NB4 (cell line): ENCODE measurements around the gene C10orf95.

ENCODE experiments used
- DNase-seq: peaks from one replicate; pipeline ENCODE4 v3.0.0; 2010; ENCODE audit warnings: low read depth
- H3K4me3 ChIP-seq: one replicate; pipeline ENCODE4 v1.5.1; 2011; ENCODE audit warnings: mild to moderate bottlenecking, low read depth, low read length, moderate library complexity
- CTCF ChIP-seq: IDR thresholded peaks from one replicate; pipeline ENCODE4 v1.5.1; 2012; ENCODE audit warnings: low read depth, low read length
- MAX ChIP-seq: IDR thresholded peaks from 2 replicates; pipeline ENCODE4 v1.6.1; 2011; ENCODE audit warnings: low read depth, low read length
- MYC ChIP-seq: IDR thresholded peaks from 2 replicates; pipeline ENCODE4 v1.6.1; 2011; ENCODE audit warnings: low read depth, low read length
- POLR2A ChIP-seq: IDR thresholded peaks from 2 replicates; pipeline ENCODE4 v1.6.1; 2011; ENCODE audit warnings: mild to moderate bottlenecking; ENCODE audit not compliant: insufficient read length; ENCODE audit errors: extremely low read depth

The C10orf95 gene

GRCh38 chr10:102492344-102492939, 41.1 kb upstream of the C10orf95 start:
- TF ChIP-seq CTCF = no peak
- no peak for TF ChIP-seq POLR2A
- TF ChIP-seq MAX = no peak
- no peak for TF ChIP-seq MYC
- no peak overlapping the region for H3K4me3 ChIP-seq
- DNase-seq = no peak

GRCh38 chr10:102491136-102491535, 39.8 kb upstream of the C10orf95 start:
- H3K4me3 ChIP-seq = no peak overlapping the region
- no peak for DNase-seq
- TF ChIP-seq CTCF = no peak

- no peak overlapping the region for H3K4me3 ChIP-seq
- DNase-seq = no peak
- TF ChIP-seq MYC (no peak), POLR2A (no peak), CTCF (no peak), MAX (no peak)
Measured at GRCh38 chr10:102485093-102485784, 33.9 kb upstream of the C10orf95 start.

GRCh38 chr10:102484021-102484420, 32.7 kb upstream of the C10orf95 start:
- no peak overlapping the region for H3K4me3 ChIP-seq
- no peak for DNase-seq
- no peak for TF ChIP-seq MYC

- TF ChIP-seq MAX (no peak), POLR2A (no peak), CTCF (no peak), MYC (no peak)
- no peak for DNase-seq
- no peak overlapping the region for H3K4me3 ChIP-seq
Measured at GRCh38 chr10:102480396-102480795, 29.1 kb upstream of the C10orf95 start.

GRCh38 chr10:102479651-102480050, 28.3 kb upstream of the C10orf95 start:
- H3K4me3 ChIP-seq = no peak overlapping the region
- no peak for DNase-seq
- TF ChIP-seq POLR2A (no peak), CTCF (no peak), MAX (no peak), MYC (no peak)
